ENCODE data around the gene TPO.

TPO gene

DNA sequence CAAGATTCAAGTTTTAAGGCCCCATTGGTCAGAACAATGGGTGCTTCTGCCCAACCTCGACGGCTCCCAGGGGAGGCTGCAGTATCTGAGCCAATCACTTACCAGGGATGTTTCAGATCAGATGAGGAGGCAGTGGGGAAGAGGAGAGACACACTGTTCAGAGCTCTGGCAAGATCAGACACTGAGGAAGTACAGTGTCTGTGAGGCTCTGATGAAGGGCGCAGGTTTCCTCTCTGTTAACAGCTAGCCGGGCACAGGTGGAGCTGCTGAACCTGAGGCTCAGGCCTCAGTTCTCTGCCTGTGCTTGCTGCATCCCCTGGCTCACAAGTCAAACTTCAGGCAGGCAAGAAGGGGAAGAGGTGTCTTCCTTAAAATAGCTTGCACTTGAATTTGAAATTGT, 69.7 kb downstream of the TPO start:
- no peak for DNase-seq (ENCODE audit: extremely low read depth, low read depth)
- TF ChIP-seq CTCF (IDR thresholded peaks at IDR 0.05; ENCODE audit: low read depth, low read length) = no peak

- TF ChIP-seq CTCF (IDR thresholded peaks at IDR 0.05; ENCODE audit: low read depth, low read length) = no peak
- no peak for DNase-seq (ENCODE audit: extremely low read depth, low read depth)
Measured at GRCh38 chr2:1483551-1483950, 70.3 kb downstream of the TPO start.

- DNase-seq (ENCODE audit: extremely low read depth, low read depth) = no peak
- TF ChIP-seq CTCF (IDR thresholded peaks at IDR 0.05; ENCODE audit: low read depth, low read length) = no peak
Measured at GRCh38 chr2:1484131-1484884, 71.0 kb downstream of the TPO start.

DNA sequence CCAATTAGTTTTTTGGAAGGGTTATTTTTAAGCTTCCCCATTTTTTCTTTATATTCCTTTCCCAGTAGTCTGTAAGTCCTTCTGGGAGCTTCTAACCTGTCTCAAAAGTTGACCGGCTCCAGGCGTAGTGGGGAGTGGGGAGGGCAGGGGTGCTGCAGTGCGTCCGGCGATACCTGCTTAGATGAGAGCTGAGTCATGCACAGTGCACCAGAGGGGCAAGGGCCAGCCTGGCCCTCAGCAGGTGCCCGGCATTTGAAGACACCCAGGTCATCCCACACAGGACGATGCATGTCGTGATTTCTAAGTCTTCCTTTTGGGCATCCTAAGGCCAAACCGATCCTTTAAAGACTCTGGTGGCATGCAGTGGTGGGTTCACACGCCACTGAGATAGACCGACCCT, 73.4 kb downstream of the TPO start:
- no peak for TF ChIP-seq CTCF (IDR thresholded peaks at IDR 0.05; ENCODE audit: low read depth, low read length)
- no peak for DNase-seq (ENCODE audit: extremely low read depth, low read depth)

DNA sequence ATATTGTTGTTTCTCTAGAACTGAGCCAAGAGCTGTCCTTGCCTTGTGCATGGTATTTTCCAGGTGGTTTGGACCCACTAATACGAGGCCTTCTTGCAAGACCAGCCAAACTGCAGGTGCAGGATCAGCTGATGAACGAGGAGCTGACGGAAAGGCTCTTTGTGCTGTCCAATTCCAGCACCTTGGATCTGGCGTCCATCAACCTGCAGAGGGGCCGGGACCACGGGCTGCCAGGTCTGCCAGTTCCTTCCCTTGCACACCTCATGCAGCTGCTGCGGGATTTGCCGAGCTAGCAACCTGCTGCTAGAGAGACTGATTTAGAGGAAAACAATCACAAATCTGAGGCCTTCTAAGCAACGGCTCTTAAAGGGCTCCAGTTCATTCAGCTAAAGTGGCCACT, 74.5 kb downstream of the TPO start:
- TF ChIP-seq CTCF (IDR thresholded peaks at IDR 0.05; ENCODE audit: low read depth, low read length) = no peak

DNA sequence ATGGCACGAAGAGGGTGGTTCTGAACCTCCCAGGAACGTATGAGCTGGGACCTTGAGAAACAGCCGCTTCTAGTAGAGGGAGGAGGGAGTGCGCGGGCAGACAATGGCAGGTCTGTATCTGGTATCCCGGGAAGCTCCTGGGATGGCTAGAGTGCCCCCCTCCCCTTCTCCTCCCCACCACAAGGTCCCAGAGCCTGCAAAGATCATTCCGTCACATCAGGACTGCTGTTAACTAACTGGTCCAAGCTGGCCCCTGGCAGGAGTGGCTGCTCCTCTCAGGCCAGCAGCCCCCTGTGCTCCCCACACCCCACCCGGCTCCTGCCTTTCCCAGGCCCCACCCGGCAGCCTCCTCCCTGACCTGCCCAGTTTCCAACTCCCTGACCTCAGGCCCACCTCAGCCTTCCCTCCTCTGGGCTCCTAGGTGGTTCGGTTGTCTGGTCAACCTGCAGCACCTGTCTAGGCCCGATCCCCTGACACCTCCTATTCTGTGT, 75.0 kb downstream of the TPO start:
- TF ChIP-seq CTCF (IDR thresholded peaks at IDR 0.05; ENCODE audit: low read depth, low read length) = no peak
- DNase-seq (ENCODE audit: extremely low read depth, low read depth) = no peak

More for the DNA sequence above, 74.5 kb downstream of the TPO start:
- no peak for DNase-seq (ENCODE audit: extremely low read depth, low read depth)

DNA sequence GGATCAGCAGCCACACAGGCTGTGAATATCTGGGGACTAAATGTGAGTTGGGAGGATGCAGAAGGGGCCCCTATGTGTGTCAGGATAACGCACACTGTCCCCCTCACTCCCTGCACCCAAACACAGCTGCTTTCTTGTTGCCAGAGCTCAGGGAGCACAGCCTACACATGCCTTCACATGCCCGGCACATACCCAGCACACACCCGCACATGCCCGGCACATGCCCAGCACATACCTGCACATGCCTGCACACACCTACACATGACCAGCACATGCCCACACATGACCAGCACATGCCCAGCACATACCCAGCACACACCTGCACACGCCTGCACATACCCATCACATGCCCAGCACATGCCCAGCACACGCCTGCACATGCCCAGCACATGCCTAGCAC, 75.6 kb downstream of the TPO start:
- no peak for DNase-seq (ENCODE audit: extremely low read depth, low read depth)
- TF ChIP-seq CTCF (IDR thresholded peaks at IDR 0.05; ENCODE audit: low read depth, low read length) = no peak

Data from AG09319 (cell line).